Astrocyte (in vitro differentiated cells and primary cell): ENCODE data around the gene BMAL1. TPM values are rescaled to one million over a fixed set of nuclear protein-coding genes. Genes with fewer than 3 reads are reported as not detected.

ENCODE experiments used
- DNase-seq: peaks from one replicate; pipeline ENCODE4 v3.0.0-alpha.2; 2010; ENCODE audit warnings: low read depth
- FAIRE-seq: peaks from 2 replicates; lab custom pipeline; 2011; peaks lifted over from hg19 to GRCh38; lab: Jason Lieb, UNC
- H2AFZ ChIP-seq: 2 replicates; pipeline ENCODE4 v1.6.0; 2012; ENCODE audit warnings: low read depth, low read length, inconsistent platforms
- H3K27ac ChIP-seq: 2 replicates; pipeline ENCODE4 v1.5.1; 2011; ENCODE audit warnings: low read depth, low read length, inconsistent platforms
- H3K27me3 ChIP-seq: 2 replicates; pipeline ENCODE4 v1.6.0; 2011; ENCODE audit warnings: low read length, inconsistent platforms; ENCODE audit not compliant: insufficient read depth
- H3K36me3 ChIP-seq: 2 replicates; pipeline ENCODE4 v1.5.1; 2011; ENCODE audit warnings: low read length, inconsistent platforms; ENCODE audit not compliant: insufficient read depth
- H3K4me1 ChIP-seq: 2 replicates; pipeline ENCODE4 v1.5.1; 2011; ENCODE audit warnings: low read length, inconsistent platforms; ENCODE audit not compliant: insufficient read depth
- H3K4me2 ChIP-seq: 2 replicates; pipeline ENCODE4 v1.6.0; 2012; ENCODE audit warnings: low read length, inconsistent platforms
- H3K4me3 ChIP-seq: 2 replicates; pipeline ENCODE4 v1.5.1; 2011; ENCODE audit warnings: low read depth, mild to moderate bottlenecking, low read length, inconsistent platforms; ENCODE audit not compliant: insufficient read depth
- H3K79me2 ChIP-seq: 2 replicates; pipeline ENCODE4 v1.6.0; 2012; ENCODE audit warnings: mild to moderate bottlenecking, low read length, inconsistent platforms; ENCODE audit not compliant: insufficient read depth
- H3K9ac ChIP-seq: 2 replicates; pipeline ENCODE4 v1.6.0; 2012; ENCODE audit warnings: mild to moderate bottlenecking, low read length, inconsistent platforms
- H3K9me3 ChIP-seq: 2 replicates; pipeline ENCODE4 v1.5.1; 2012; ENCODE audit warnings: low read depth, mild to moderate bottlenecking, low read length, inconsistent platforms; ENCODE audit not compliant: insufficient read depth
- H4K20me1 ChIP-seq: 2 replicates; pipeline ENCODE4 v1.6.0; 2012; ENCODE audit warnings: low read length, inconsistent platforms; ENCODE audit not compliant: insufficient read depth
- H3K27ac Mint-ChIP-seq: one replicate; pipeline ENCODE4 v1.8.0; 2021; ENCODE audit warnings: mild to moderate bottlenecking, mixed read lengths; ENCODE audit not compliant: unreplicated experiment
- H3K27me3 Mint-ChIP-seq: one replicate; pipeline ENCODE4 v1.8.0; 2021; ENCODE audit warnings: low read depth, mixed read lengths; ENCODE audit not compliant: unreplicated experiment
- H3K36me3 Mint-ChIP-seq: one replicate; pipeline ENCODE4 v1.8.0; 2021; ENCODE audit warnings: low read depth, mixed read lengths; ENCODE audit not compliant: unreplicated experiment
- H3K4me1 Mint-ChIP-seq: one replicate; pipeline ENCODE4 v1.8.0; 2021; ENCODE audit warnings: low read depth, mixed read lengths; ENCODE audit not compliant: unreplicated experiment
- H3K4me3 Mint-ChIP-seq: one replicate; pipeline ENCODE4 v1.8.0; 2021; ENCODE audit warnings: mild to moderate bottlenecking, moderate library complexity, mixed read lengths; ENCODE audit not compliant: unreplicated experiment
- H3K9me3 Mint-ChIP-seq: one replicate; pipeline ENCODE4 v1.8.0; 2021; ENCODE audit warnings: mild to moderate bottlenecking, mixed read lengths; ENCODE audit not compliant: unreplicated experiment
- CTCF ChIP-seq: IDR thresholded peaks from 2 replicates; pipeline ENCODE4 v1.5.1; 2011; ENCODE audit warnings: low read depth, mild to moderate bottlenecking, inconsistent platforms, low read length, moderate library complexity; ENCODE audit not compliant: insufficient read depth
- EZH2 ChIP-seq: IDR thresholded peaks from 2 replicates; pipeline ENCODE4 v1.6.1; 2012; ENCODE audit warnings: mild to moderate bottlenecking, low read length, inconsistent platforms; ENCODE audit not compliant: insufficient read depth
- total RNA-seq: library from RNA; stranded (reverse); gene quantifications from 2 replicates; pipeline ENCODE4 v1.2.1, GENCODE V29; 2021

BMAL1 gene
- total RNA-seq, 1 donor from 2014 or later: 26.9 TPM

DNA sequence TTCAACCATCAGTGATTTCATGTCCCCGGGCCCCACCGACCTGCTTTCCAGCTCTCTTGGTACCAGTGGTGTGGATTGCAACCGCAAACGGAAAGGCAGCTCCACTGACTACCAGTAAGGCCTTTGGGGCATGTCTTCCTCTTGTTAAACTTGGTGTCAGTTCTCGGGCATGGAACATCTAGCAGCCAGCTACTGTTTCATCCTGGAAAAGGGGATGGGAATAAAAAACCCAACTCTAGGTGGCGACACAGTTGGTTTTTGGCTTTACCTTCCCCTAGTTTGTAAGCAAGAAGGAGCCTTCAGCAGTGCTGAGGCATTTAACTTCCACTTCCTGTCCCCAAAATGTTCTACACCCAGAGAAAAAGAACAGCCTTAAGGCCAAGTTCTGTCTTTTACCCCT, 76.7 kb downstream of the BMAL1 start:
- no peak overlapping the region for H3K27ac Mint-ChIP-seq
- Histone ChIP-seq H3K27me3 (no peaks in the 10 kb centered on the region), H3K79me2 (no peaks in the 10 kb centered on the region), H4K20me1 (no peaks in the 10 kb centered on the region), H3K27ac (no peak overlapping the region), H3K9me3 (no peaks in the 10 kb centered on the region), H3K4me3 (no peak overlapping the region), H3K36me3 (no peaks in the 10 kb centered on the region), H2AFZ (no peak overlapping the region), H3K4me1 (peaks cover 8% of the 10 kb centered on the region), H3K4me2 (no peak overlapping the region), H3K9ac (no peak overlapping the region)
- H3K9me3 Mint-ChIP-seq: no peaks in the 10 kb centered on the region
- no peak for DNase-seq
- TF ChIP-seq EZH2 (no peak), CTCF (peak; percentile 25)
- FAIRE-seq: no peak
- H3K36me3 Mint-ChIP-seq: peaks cover 18% of the 10 kb centered on the region
- no peak overlapping the region for H3K4me3 Mint-ChIP-seq
- no peaks in the 10 kb centered on the region for H3K27me3 Mint-ChIP-seq
- H3K4me1 Mint-ChIP-seq: peaks cover 7% of the 10 kb centered on the region

GRCh38 chr11:13355191-13355590, 77.6 kb downstream of the BMAL1 start:
- Histone ChIP-seq H3K27me3 (no peaks in the 10 kb centered on the region), H4K20me1 (no peaks in the 10 kb centered on the region), H3K4me1 (peaks cover 12% of the 10 kb centered on the region), H3K9me3 (no peaks in the 10 kb centered on the region), H3K4me3 (no peak overlapping the region), H3K79me2 (no peaks in the 10 kb centered on the region), H3K27ac (no peak overlapping the region), H3K9ac (no peak overlapping the region), H3K36me3 (no peaks in the 10 kb centered on the region), H2AFZ (no peak overlapping the region), H3K4me2 (no peak overlapping the region)
- Mint-ChIP-seq H3K4me3 (no peak overlapping the region), H3K4me1 (peaks cover 15% of the 10 kb centered on the region), H3K27ac (no peak overlapping the region), H3K9me3 (no peaks in the 10 kb centered on the region), H3K27me3 (no peaks in the 10 kb centered on the region), H3K36me3 (peaks cover 18% of the 10 kb centered on the region)
- no peak for FAIRE-seq
- no peak for TF ChIP-seq EZH2
- no peak for TF ChIP-seq CTCF
- no peak for DNase-seq

DNA sequence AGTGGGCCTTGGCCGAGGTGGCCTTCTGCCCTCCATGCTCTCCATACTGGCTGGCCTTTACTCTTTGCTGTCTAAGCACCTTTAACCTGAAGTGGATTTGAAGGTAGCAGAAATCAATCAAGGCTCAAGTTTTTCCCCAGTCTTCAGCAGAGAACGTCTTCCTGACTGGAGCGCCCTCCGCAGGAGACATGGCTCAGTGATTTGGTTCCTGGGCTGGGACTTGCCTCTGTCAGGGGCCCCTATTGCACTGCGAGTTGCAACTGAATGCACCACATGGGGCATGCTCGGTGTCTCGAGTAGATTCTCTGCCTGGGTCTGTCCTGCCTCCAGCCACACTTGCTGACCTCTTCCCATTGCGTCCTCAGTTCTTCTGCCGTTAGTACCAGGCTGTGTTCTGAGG, 79.6 kb downstream of the BMAL1 start:
- Mint-ChIP-seq H3K4me1 (peaks cover 20% of the 10 kb centered on the region), H3K36me3 (peaks cover 17% of the 10 kb centered on the region), H3K9me3 (no peaks in the 10 kb centered on the region), H3K4me3 (no peak overlapping the region), H3K27ac (no peak overlapping the region), H3K27me3 (no peaks in the 10 kb centered on the region)
- Histone ChIP-seq H3K27me3 (no peaks in the 10 kb centered on the region), H3K9ac (no peak overlapping the region), H3K4me2 (no peak overlapping the region), H2AFZ (no peak overlapping the region), H4K20me1 (no peaks in the 10 kb centered on the region), H3K27ac (no peak overlapping the region), H3K36me3 (peaks cover 3% of the 10 kb centered on the region), H3K4me3 (no peak overlapping the region), H3K79me2 (no peaks in the 10 kb centered on the region), H3K4me1 (peaks cover 12% of the 10 kb centered on the region), H3K9me3 (no peaks in the 10 kb centered on the region)
- TF ChIP-seq EZH2: no peak
- no peak for TF ChIP-seq CTCF
- DNase-seq (no peak), FAIRE-seq (no peak)
